UCSD-AML1 (cell line): ENCODE measurements around the gene EP400.

Experiments used
- DNase-seq: peaks from one replicate; lab custom pipeline; 2025; ENCODE audit not compliant: unreplicated experiment; lab: John Stamatoyannopoulos, UW

Gene EP400

GRCh38 chr12:131922772-131923171 lies 27.0 kb upstream of the EP400 start:
- no peak for DNase-seq

- DNase-seq: no peak
Observed at GRCh38 chr12:131923260-131923659, 26.5 kb upstream of the EP400 start.

- DNase-seq: no peak
Observed at GRCh38 chr12:131927110-131928079, 22.3 kb upstream of the EP400 start.

- DNase-seq: no peak
Observed at GRCh38 chr12:131928080-131928710, 21.5 kb upstream of the EP400 start.

- peak; percentile 91 for DNase-seq
Observed at GRCh38 chr12:131928711-131929580, 20.8 kb upstream of the EP400 start, which contains the start of gene PUS1. Gene PUS1 (plus strand): TSS chr12:131929276. CDS start chr12:131929723, 447 bp downstream.

- peak; percentile 51 for DNase-seq
Observed at GRCh38 chr12:131929581-131930456, 19.9 kb upstream of the EP400 start.

- no peak for DNase-seq
Observed at GRCh38 chr12:131930510-131930909, 19.2 kb upstream of the EP400 start.

- DNase-seq: no peak
Observed at GRCh38 chr12:131933387-131933786, 16.4 kb upstream of the EP400 start.

- no peak for DNase-seq
Observed at GRCh38 chr12:131934535-131934934, 15.2 kb upstream of the EP400 start.

GRCh38 chr12:131938082-131938481 lies 11.7 kb upstream of the EP400 start:
- DNase-seq: no peak

GRCh38 chr12:131939007-131939406 lies 10.7 kb upstream of the EP400 start:
- DNase-seq: no peak

GRCh38 chr12:131940141-131940547 lies 9.6 kb upstream of the EP400 start:
- no peak for DNase-seq

GRCh38 chr12:131941116-131941986 lies 8.4 kb upstream of the EP400 start:
- DNase-seq: no peak

GRCh38 chr12:131941987-131942341 lies 7.8 kb upstream of the EP400 start:
- DNase-seq: no peak

- no peak for DNase-seq
Observed at GRCh38 chr12:131942671-131943070, 7.1 kb upstream of the EP400 start.

- DNase-seq: no peak
Observed at GRCh38 chr12:131943389-131943788, 6.4 kb upstream of the EP400 start.

GRCh38 chr12:131943876-131944275 lies 5.9 kb upstream of the EP400 start:
- no peak for DNase-seq

- DNase-seq: no peak
Observed at GRCh38 chr12:131944601-131945251, 5.0 kb upstream of the EP400 start.

- DNase-seq: no peak
Observed at GRCh38 chr12:131946757-131947156, 3.0 kb upstream of the EP400 start.
